ENCODE results near the gene RNU6-1.

Gene RNU6-1

GRCh38 chr15:67828278-67828968 is 11.4 kb downstream of the RNU6-1 start:
- no peak for TF ChIP-seq POLR2AphosphoS5 (IDR thresholded peaks at IDR 0.05; ENCODE audit: borderline replicate concordance, low read depth, low read length)
- no peak for TF ChIP-seq FOXP2 (optimal IDR thresholded peaks at IDR 0.05; ENCODE audit: control extremely low read depth, extremely low read length, insufficient read depth)
- TF ChIP-seq EZH2 (IDR thresholded peaks at IDR 0.05): no peak
- H3K9me3 ChIP-seq (ENCODE audit: low read depth, low read length): no peaks in the 10 kb centered on the region
- no peak overlapping the region for H3K27ac ChIP-seq
- H3K36me3 ChIP-seq (ENCODE audit: insufficient read depth, low read length): no peaks in the 10 kb centered on the region
- DNase-seq (ENCODE audit: low read depth, low spot score): no peak
- H3K9ac ChIP-seq (ENCODE audit: insufficient read length): no peak overlapping the region
- no peak overlapping the region for H3K4me3 ChIP-seq

- no peak for DNase-seq (ENCODE audit: low read depth, low spot score)
- Histone ChIP-seq H3K9ac (ENCODE audit: insufficient read length) (no peak overlapping the region), H3K27ac (no peak overlapping the region), H3K4me3 (no peak overlapping the region), H3K9me3 (ENCODE audit: low read depth, low read length) (no peaks in the 10 kb centered on the region), H3K36me3 (ENCODE audit: insufficient read depth, low read length) (no peaks in the 10 kb centered on the region)
- no peak for TF ChIP-seq FOXP2 (optimal IDR thresholded peaks at IDR 0.05; ENCODE audit: control extremely low read depth, extremely low read length, insufficient read depth)
- TF ChIP-seq POLR2AphosphoS5 (IDR thresholded peaks at IDR 0.05; ENCODE audit: borderline replicate concordance, low read depth, low read length): no peak
- TF ChIP-seq EZH2 (IDR thresholded peaks at IDR 0.05): no peak
Observed at GRCh38 chr15:67827562-67828277, 12.1 kb downstream of the RNU6-1 start.

GRCh38 chr15:67826717-67827561 is 12.9 kb downstream of the RNU6-1 start:
- DNase-seq (ENCODE audit: low read depth, low spot score): no peak
- H3K27ac ChIP-seq: no peak overlapping the region
- TF ChIP-seq FOXP2 (optimal IDR thresholded peaks at IDR 0.05; ENCODE audit: control extremely low read depth, extremely low read length, insufficient read depth): no peak
- no peak for TF ChIP-seq POLR2AphosphoS5 (IDR thresholded peaks at IDR 0.05; ENCODE audit: borderline replicate concordance, low read depth, low read length)
- TF ChIP-seq EZH2 (IDR thresholded peaks at IDR 0.05): no peak
- no peaks in the 10 kb centered on the region for H3K36me3 ChIP-seq (ENCODE audit: insufficient read depth, low read length)
- no peaks in the 10 kb centered on the region for H3K9me3 ChIP-seq (ENCODE audit: low read depth, low read length)
- no peak overlapping the region for H3K9ac ChIP-seq (ENCODE audit: insufficient read length)
- no peak overlapping the region for H3K4me3 ChIP-seq

- H3K9me3 ChIP-seq (ENCODE audit: low read depth, low read length): no peaks in the 10 kb centered on the region
- no peaks in the 10 kb centered on the region for H3K36me3 ChIP-seq (ENCODE audit: insufficient read depth, low read length)
- DNase-seq (ENCODE audit: low read depth, low spot score): no peak
- H3K27ac ChIP-seq: no peak overlapping the region
- H3K4me3 ChIP-seq: peak overlapping the region; percentile 62
- no peak overlapping the region for H3K9ac ChIP-seq (ENCODE audit: insufficient read length)
- peak; percentile 93 for TF ChIP-seq EZH2 (IDR thresholded peaks at IDR 0.05)
- no peak for TF ChIP-seq POLR2AphosphoS5 (IDR thresholded peaks at IDR 0.05; ENCODE audit: borderline replicate concordance, low read depth, low read length)
- TF ChIP-seq FOXP2 (optimal IDR thresholded peaks at IDR 0.05; ENCODE audit: control extremely low read depth, extremely low read length, insufficient read depth): no peak
Observed at GRCh38 chr15:67825881-67826716, 13.7 kb downstream of the RNU6-1 start.

GRCh38 chr15:67824976-67825880 is 14.6 kb downstream of the RNU6-1 start, which contains the start of gene SKOR1:
SKOR1 (plus strand) TSS chr15:67825509; CDS start chr15:67825603, 94 bp downstream.
- Histone ChIP-seq H3K27ac (no peak within 1 kb of the TSS), H3K9ac (ENCODE audit: insufficient read length) (no peak within 1 kb of the TSS), H3K9me3 (ENCODE audit: low read depth, low read length) (no peaks in the 10 kb centered on the region), H3K4me3 (peak within 1 kb of the TSS; percentile 62), H3K36me3 (ENCODE audit: insufficient read depth, low read length) (no peaks in the 10 kb centered on the region)
- DNase-seq (ENCODE audit: low read depth, low spot score): no peak
- TF ChIP-seq FOXP2 (optimal IDR thresholded peaks at IDR 0.05; ENCODE audit: control extremely low read depth, extremely low read length, insufficient read depth) (no peak), EZH2 (IDR thresholded peaks at IDR 0.05) (no peak), POLR2AphosphoS5 (IDR thresholded peaks at IDR 0.05; ENCODE audit: borderline replicate concordance, low read depth, low read length) (no peak)

- DNase-seq (ENCODE audit: low read depth, low spot score): no peak
Observed at GRCh38 chr15:67824197-67824968, 15.5 kb downstream of the RNU6-1 start.

More at GRCh38 chr15:67824197-67824968, 15.5 kb downstream of the RNU6-1 start:
- H3K9me3 ChIP-seq (ENCODE audit: low read depth, low read length): no peaks in the 10 kb centered on the region
- H3K9ac ChIP-seq (ENCODE audit: insufficient read length): no peak overlapping the region
- TF ChIP-seq POLR2AphosphoS5 (IDR thresholded peaks at IDR 0.05; ENCODE audit: borderline replicate concordance, low read depth, low read length): no peak
- TF ChIP-seq FOXP2 (optimal IDR thresholded peaks at IDR 0.05; ENCODE audit: control extremely low read depth, extremely low read length, insufficient read depth): no peak
- H3K27ac ChIP-seq: no peak overlapping the region
- no peak overlapping the region for H3K4me3 ChIP-seq
- H3K36me3 ChIP-seq (ENCODE audit: insufficient read depth, low read length): no peaks in the 10 kb centered on the region

Data from SK-N-MC (cell line).